K562 (cell line): ENCODE results near the gene PRPSAP1.

Experiments used
- ERF ChIP-seq: fragments of 450-650 bp; formaldehyde crosslinking; IDR thresholded peaks from 2 replicates; pipeline ENCODE4 v1.4.0; 2020; ENCODE audit warnings: mild to moderate bottlenecking, mixed read lengths
- ZNF384 ChIP-seq: IDR thresholded peaks from 2 replicates; pipeline ENCODE4 v1.6.1; 2012; ENCODE audit warnings: low read depth, low read length, improper control_type of control experiment

GRCh38 chr17:76317535-76317934, 36.2 kb downstream of the PRPSAP1 start:
- TF ChIP-seq ZNF384 (no peak), ERF (CRISPR knock-in tag) (no peak)
